Activated naive CD4-positive, alpha-beta T cell treated with Interleukin-2 at 50 U/mL for 16 hours (primary cell): ENCODE results near the gene SORBS1.
A peak's percentile ranks its signal among the peaks of the same experiment; 100 is the strongest.

ENCODE experiments used
- DNase-seq: peaks from one replicate; pipeline ENCODE4 v3.0.0-alpha.2; 2020

The SORBS1 gene

GRCh38 chr10:95457319-95457886 is 103.8 kb downstream of the SORBS1 start:
- DNase-seq, result no peak

GRCh38 chr10:95456516-95456915 is 104.7 kb downstream of the SORBS1 start:
- no peak for DNase-seq

GRCh38 chr10:95454940-95455339 is 106.2 kb downstream of the SORBS1 start:
- no peak for DNase-seq

- DNase-seq, result no peak
Measured at GRCh38 chr10:95454356-95454755, 106.8 kb downstream of the SORBS1 start.

GRCh38 chr10:95451568-95452524 is 109.3 kb downstream of the SORBS1 start:
- DNase-seq, result no peak

- DNase-seq, result no peak
Measured at GRCh38 chr10:95451150-95451549, 110.0 kb downstream of the SORBS1 start.

GRCh38 chr10:95450188-95450587 is 111.0 kb downstream of the SORBS1 start:
- DNase-seq, result no peak

- DNase-seq, result no peak
Measured at GRCh38 chr10:95447685-95448084, 113.5 kb downstream of the SORBS1 start.

- DNase-seq, result peak; percentile 14
Measured at GRCh38 chr10:95445837-95446486, 115.2 kb downstream of the SORBS1 start.

GRCh38 chr10:95445223-95445836 is 115.8 kb downstream of the SORBS1 start:
- no peak for DNase-seq

GRCh38 chr10:95444792-95445191 is 116.4 kb downstream of the SORBS1 start:
- DNase-seq, result no peak

GRCh38 chr10:95443636-95444035 is 117.5 kb downstream of the SORBS1 start:
- DNase-seq, result no peak

- no peak for DNase-seq
Measured at GRCh38 chr10:95442341-95442740, 118.8 kb downstream of the SORBS1 start.

GRCh38 chr10:95441547-95441923 is 119.6 kb downstream of the SORBS1 start:
- no peak for DNase-seq

GRCh38 chr10:95440756-95441546 is 120.2 kb downstream of the SORBS1 start:
- no peak for DNase-seq

GRCh38 chr10:95440038-95440725 is 121.0 kb downstream of the SORBS1 start:
- no peak for DNase-seq

- no peak for DNase-seq
Measured at GRCh38 chr10:95438781-95439180, 122.4 kb downstream of the SORBS1 start.

- DNase-seq, result no peak
Measured at GRCh38 chr10:95437669-95438068, 123.5 kb downstream of the SORBS1 start.

GRCh38 chr10:95435548-95436279 is 125.5 kb downstream of the SORBS1 start:
- DNase-seq, result no peak

GRCh38 chr10:95434583-95434982 is 126.6 kb downstream of the SORBS1 start:
- no peak for DNase-seq

GRCh38 chr10:95431900-95432342 is 129.2 kb downstream of the SORBS1 start:
- no peak for DNase-seq
